GM18498 (cell line): Measurements from ENCODE around the gene PRR12.

Experiments
- ATAC-seq: cut with Tn5 transposase; IDR thresholded peaks from one replicate; pipeline ENCODE4 v1.9.1; 2021; ENCODE audit warnings: mild to moderate bottlenecking, moderate library complexity; ENCODE audit not compliant: unreplicated experiment

PRR12 gene

GRCh38 chr19:49590071-49590970 lies 661 bp upstream of the PRR12 start:
- peak; percentile 69 for ATAC-seq

GRCh38 chr19:49591731-49592485 lies 926 bp downstream of the PRR12 start:
- ATAC-seq, result no peak

- no peak for ATAC-seq
Measured at GRCh38 chr19:49592486-49593232, 1.7 kb downstream of the PRR12 start.

GRCh38 chr19:49593233-49594113 lies 2.5 kb downstream of the PRR12 start:
- peak; percentile 49 for ATAC-seq

GRCh38 chr19:49594157-49594992 lies 3.4 kb downstream of the PRR12 start:
- no peak for ATAC-seq

GRCh38 chr19:49594993-49595818 lies 4.2 kb downstream of the PRR12 start:
- ATAC-seq, result no peak

GRCh38 chr19:49595819-49596404 lies 4.9 kb downstream of the PRR12 start:
- no peak for ATAC-seq

GRCh38 chr19:49596407-49596806 lies 5.4 kb downstream of the PRR12 start:
- ATAC-seq, result no peak

- ATAC-seq, result no peak
Measured at GRCh38 chr19:49596954-49597702, 6.1 kb downstream of the PRR12 start.

GRCh38 chr19:49597703-49597974 lies 6.7 kb downstream of the PRR12 start:
- ATAC-seq, result no peak

- no peak for ATAC-seq
Measured at GRCh38 chr19:49599378-49600295, 8.7 kb downstream of the PRR12 start.

- no peak for ATAC-seq
Measured at GRCh38 chr19:49601482-49602038, 10.6 kb downstream of the PRR12 start.

GRCh38 chr19:49602806-49603205 lies 11.8 kb downstream of the PRR12 start:
- no peak for ATAC-seq

- ATAC-seq, result no peak
Measured at GRCh38 chr19:49605605-49606004, 14.6 kb downstream of the PRR12 start.

- ATAC-seq, result no peak
Measured at GRCh38 chr19:49609499-49610092, 18.6 kb downstream of the PRR12 start.

GRCh38 chr19:49613374-49613773 lies 22.4 kb downstream of the PRR12 start:
- ATAC-seq, result no peak
